Loucy (cell line): ENCODE measurements around the gene COL23A1.

Experiments used
- CTCF ChIP-seq: fragments of 200-600 bp; sonication (generic); conservative IDR thresholded peaks from 2 replicates; pipeline ENCODE4 v1.5.1; 2014; ENCODE audit warnings: mild to moderate bottlenecking, antibody characterized with exemption, low read length
- EZH2phosphoT487 ChIP-seq: fragments of 200-600 bp; IDR thresholded peaks from 2 replicates; pipeline ENCODE4 v1.6.1; 2018; ENCODE audit warnings: antibody characterized with exemption, mild to moderate bottlenecking, moderate library complexity, borderline replicate concordance

GRCh38 chr5:178238711-178239592 lies 351.2 kb downstream of the COL23A1 start:
- TF ChIP-seq CTCF (no peak), EZH2phosphoT487 (no peak)
